ENCODE results near the gene C10orf62.

DNA sequence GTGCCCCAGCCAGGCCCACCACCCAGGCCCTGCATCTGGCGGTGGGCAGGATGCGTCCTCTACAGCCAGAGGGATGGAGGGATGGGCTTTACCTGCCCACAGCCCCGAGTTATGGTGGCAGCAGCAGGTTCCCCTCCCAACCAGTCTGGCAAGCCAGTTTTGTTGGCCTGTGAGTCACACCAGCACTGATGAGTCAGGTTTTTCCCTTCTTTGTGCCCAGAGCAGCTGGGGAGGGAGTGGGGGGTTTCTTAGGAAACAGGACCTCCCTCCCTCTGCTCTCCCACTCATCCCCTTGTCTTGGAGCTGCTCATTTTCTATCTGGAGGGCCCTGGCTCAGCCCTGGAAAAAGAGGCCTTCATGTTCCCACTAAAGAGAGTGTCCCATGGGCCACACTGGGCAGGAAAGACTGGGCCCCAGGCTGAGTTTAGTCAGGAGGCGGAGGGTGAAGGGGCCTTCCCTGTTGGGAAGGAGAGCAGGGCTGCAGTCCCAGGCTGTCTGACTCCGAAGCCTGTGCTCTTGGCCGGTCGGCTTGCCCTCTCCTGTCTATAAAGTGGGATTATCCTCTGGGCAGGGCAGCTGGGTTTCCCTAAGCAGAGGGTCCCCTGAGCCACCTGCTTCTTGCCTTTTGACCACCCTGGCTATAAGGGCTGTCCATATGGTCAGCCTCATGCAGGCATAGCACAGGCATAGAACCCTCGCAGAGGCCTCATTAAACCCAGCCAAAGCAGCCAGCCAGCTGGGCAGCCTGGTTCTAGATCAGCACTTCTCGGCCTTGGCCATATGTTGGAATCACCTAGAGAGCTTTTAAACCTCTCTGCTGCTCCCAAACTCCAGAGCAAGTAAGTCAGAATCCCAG is 47.1 kb upstream of the C10orf62 start:
- TF ChIP-seq EP300 (IDR thresholded peaks at IDR 0.05) (no peak), POLR2A (IDR thresholded peaks at IDR 0.05; ENCODE audit: low read depth) (no peak), POLR2AphosphoS5 (IDR thresholded peaks at IDR 0.05) (peak; percentile 70 to 72)
- TF ChIP-seq, protein P1, sequence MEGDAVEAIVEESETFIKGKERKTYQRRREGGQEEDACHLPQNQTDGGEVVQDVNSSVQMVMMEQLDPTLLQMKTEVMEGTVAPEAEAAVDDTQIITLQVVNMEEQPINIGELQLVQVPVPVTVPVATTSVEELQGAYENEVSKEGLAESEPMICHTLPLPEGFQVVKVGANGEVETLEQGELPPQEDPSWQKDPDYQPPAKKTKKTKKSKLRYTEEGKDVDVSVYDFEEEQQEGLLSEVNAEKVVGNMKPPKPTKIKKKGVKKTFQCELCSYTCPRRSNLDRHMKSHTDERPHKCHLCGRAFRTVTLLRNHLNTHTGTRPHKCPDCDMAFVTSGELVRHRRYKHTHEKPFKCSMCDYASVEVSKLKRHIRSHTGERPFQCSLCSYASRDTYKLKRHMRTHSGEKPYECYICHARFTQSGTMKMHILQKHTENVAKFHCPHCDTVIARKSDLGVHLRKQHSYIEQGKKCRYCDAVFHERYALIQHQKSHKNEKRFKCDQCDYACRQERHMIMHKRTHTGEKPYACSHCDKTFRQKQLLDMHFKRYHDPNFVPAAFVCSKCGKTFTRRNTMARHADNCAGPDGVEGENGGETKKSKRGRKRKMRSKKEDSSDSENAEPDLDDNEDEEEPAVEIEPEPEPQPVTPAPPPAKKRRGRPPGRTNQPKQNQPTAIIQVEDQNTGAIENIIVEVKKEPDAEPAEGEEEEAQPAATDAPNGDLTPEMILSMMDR (IDR thresholded peaks at IDR 0.05), result no peak
